SK-N-SH (cell line): ENCODE results near the gene UNC5CL. TPM values are rescaled to one million over a fixed set of nuclear protein-coding genes. Genes with fewer than 3 reads are reported as not detected.

Experiments
- CTCF ChIA-PET: fragments of 300-600, 350-600 bp; formaldehyde crosslinking; extraction: SDS; loops from one replicate; lab custom pipeline; 2021; lab: Yijun Ruan, JAX
- POLR2A ChIA-PET: fragments of 350-600 bp; sonication (Branson Sonifier 250); formaldehyde crosslinking; extraction: SDS; loops from one replicate; lab custom pipeline; 2020; ENCODE audit warnings: antibody characterized with exemption, inconsistent platforms; lab: Yijun Ruan, JAX
- DNase-seq: peaks from one replicate; pipeline ENCODE4 v3.0.0; 2012
- H2AFZ ChIP-seq: fragments of 200-600 bp; sonication (generic); 2 replicates; pipeline ENCODE4 v1.8.1; 2016; ENCODE audit warnings: antibody characterized with exemption, mild to moderate bottlenecking, low read depth
- H3F3A ChIP-seq: fragments of 200-600 bp; sonication (generic); replicated peaks from 2 replicates; pipeline ENCODE3; 2016; ENCODE audit warnings: antibody characterized with exemption, mild to moderate bottlenecking; ENCODE audit not compliant: insufficient read depth
- H3K27ac ChIP-seq, 2 experiments: fragments of 200-500 bp in 1 of 2; fragments of 200-600 bp in 1 of 2; sonication (Bioruptor generic) in 1 of 2; sonication (generic), shearing (Covaris generic) in 1 of 2; 2 replicates each; pipeline versions ENCODE4 v1.5.1 to v1.6.1; 2014 to 2016; ENCODE audit warnings: low read depth in 2 of 2, inconsistent platforms in 1 of 2, low read length in 1 of 2, mild to moderate bottlenecking in 1 of 2, mixed read lengths in 1 of 2
- H3K27me3 ChIP-seq: fragments of 200-600 bp; sonication (generic), shearing (Covaris generic); 2 replicates; pipeline ENCODE4 v1.6.1; 2016; ENCODE audit warnings: mixed run types; ENCODE audit not compliant: insufficient read depth
- H3K36me3 ChIP-seq, 2 experiments: fragments of 200-500 bp in 1 of 2; fragments of 200-600 bp in 1 of 2; sonication (Bioruptor generic) in 1 of 2; sonication (generic) in 1 of 2; replicated peaks in 1 of 2; 2 replicates each; pipeline versions ENCODE3 to v1.5.1; 2014 to 2016; ENCODE audit warnings: low read length in 1 of 2, mild to moderate bottlenecking in 1 of 2; ENCODE audit not compliant: insufficient read depth in 2 of 2, control insufficient read depth in 1 of 2
- H3K4me1 ChIP-seq, 2 experiments: fragments of 200-500 bp in 1 of 2; fragments of 200-600 bp in 1 of 2; sonication (Bioruptor generic) in 1 of 2; sonication (generic), shearing (Covaris generic) in 1 of 2; 2 replicates each; pipeline versions ENCODE4 v1.5.1 to v1.6.1; 2014 to 2016; ENCODE audit warnings: low read depth in 1 of 2, low read length in 1 of 2, mixed run types in 1 of 2; ENCODE audit not compliant: insufficient read depth in 2 of 2, control insufficient read depth in 1 of 2
- H3K4me2 ChIP-seq: fragments of 200-600 bp; sonication (generic), shearing (Covaris generic); 2 replicates; pipeline ENCODE4 v1.6.1; 2017; ENCODE audit warnings: mixed run types
- H3K4me3 ChIP-seq, 2 experiments: fragments of 200-500 bp in 1 of 2; fragments of 200-600 bp in 1 of 2; sonication (Bioruptor generic) in 1 of 2; sonication (generic), shearing (Covaris generic) in 1 of 2; 2 replicates each; pipeline versions ENCODE4 v1.5.1 to v1.8.1; 2014 to 2016; ENCODE audit warnings: low read depth in 2 of 2, inconsistent platforms in 1 of 2, low read length in 1 of 2, mild to moderate bottlenecking in 1 of 2, mixed read lengths in 1 of 2, moderate library complexity in 1 of 2
- H3K79me2 ChIP-seq: fragments of 200-600 bp; sonication (generic); 2 replicates; pipeline ENCODE4 v1.8.1; 2017; ENCODE audit warnings: mild to moderate bottlenecking; ENCODE audit not compliant: insufficient read depth
- H3K9ac ChIP-seq: fragments of 200-600 bp; sonication (generic); 2 replicates; pipeline ENCODE4 v1.6.1; 2017; ENCODE audit warnings: mixed run types
- H3K9me2 ChIP-seq: fragments of 200-600 bp; sonication (generic); 2 replicates; pipeline ENCODE4 v1.6.1; 2017; ENCODE audit warnings: mixed run types
- H3K9me3 ChIP-seq: fragments of 200-600 bp; sonication (generic); 2 replicates; pipeline ENCODE4 v1.6.1; 2017; ENCODE audit warnings: mixed run types, mild to moderate bottlenecking, moderate library complexity
- H4K20me1 ChIP-seq: fragments of 200-600 bp; sonication (generic); 2 replicates; pipeline ENCODE4 v1.6.1; 2017; ENCODE audit warnings: mild to moderate bottlenecking, mixed run types; ENCODE audit not compliant: insufficient read depth
- EP300 ChIP-seq, 2 experiments: IDR thresholded peaks; 2 replicates each; pipeline versions ENCODE4 v1.4.0 to v1.6.1; 2012; ENCODE audit warnings: borderline replicate concordance in 1 of 2, low read depth in 1 of 2, low read length in 1 of 2
- EZH2phosphoT487 ChIP-seq: fragments of 200-600 bp; sonication (generic); IDR thresholded peaks from 2 replicates; pipeline ENCODE4 v1.6.1; 2017; ENCODE audit warnings: low read depth, mixed run types, mild to moderate bottlenecking, antibody characterized with exemption, moderate library complexity, borderline replicate concordance
- GABPA ChIP-seq: IDR thresholded peaks from 2 replicates; pipeline ENCODE4 v1.4.0; 2012; ENCODE audit warnings: low read depth, mild to moderate bottlenecking
- MEF2A ChIP-seq: IDR thresholded peaks from 2 replicates; pipeline ENCODE4 v1.4.0; 2012; ENCODE audit warnings: low read depth, borderline replicate concordance
- MXI1 ChIP-seq: IDR thresholded peaks from 2 replicates; pipeline ENCODE4 v1.6.1; 2012; ENCODE audit warnings: mild to moderate bottlenecking, low read depth, low read length, improper control_type of control experiment
- NFIC ChIP-seq: IDR thresholded peaks from 2 replicates; pipeline ENCODE4 v1.4.0; 2012; ENCODE audit warnings: borderline replicate concordance
- RAD21 ChIP-seq: IDR thresholded peaks from 2 replicates; pipeline ENCODE4 v1.6.1; 2012; ENCODE audit warnings: mild to moderate bottlenecking, low read length
- REST ChIP-seq: IDR thresholded peaks from 2 replicates; pipeline ENCODE4 v1.6.1; 2012; ENCODE audit warnings: mild to moderate bottlenecking, low read depth, low read length, moderate library complexity
- RXRA ChIP-seq: IDR thresholded peaks from 2 replicates; pipeline ENCODE4 v1.4.0; 2012; ENCODE audit warnings: low read depth, mild to moderate bottlenecking, borderline replicate concordance
- TCF12 ChIP-seq: IDR thresholded peaks from 2 replicates; pipeline ENCODE4 v1.4.0; 2012
- TEAD4 ChIP-seq: IDR thresholded peaks from 2 replicates; pipeline ENCODE4 v1.4.0; 2012; ENCODE audit warnings: mild to moderate bottlenecking, borderline replicate concordance; ENCODE audit not compliant: insufficient read depth
- USF1 ChIP-seq: IDR thresholded peaks from 2 replicates; pipeline ENCODE4 v1.4.0; 2012; ENCODE audit warnings: low read depth, borderline replicate concordance
- WGBS: methylation state at CpG from one replicate; pipeline ENCODE4 v1.1.6; 2017; ENCODE audit warnings: low lambda C conversion rate; 5-methylcytosine and 5-hydroxymethylcytosine counted together
- polyA plus RNA-seq, 3 experiments: library from polyadenylated mRNA; depleted of rRNA; stranded (reverse); fragments of >200 nt; gene quantifications; 2 replicates each; pipeline ENCODE4 v1.2.3, GENCODE V29; 2012
- TF ChIP-seq, protein P1 (sequence below): IDR thresholded peaks from 2 replicates; pipeline ENCODE4; 2012

UNC5CL gene
- polyA plus RNA-seq, 1 of the 3 experiments (the other 2 are of a cell fraction): 0.10 TPM

DNA sequence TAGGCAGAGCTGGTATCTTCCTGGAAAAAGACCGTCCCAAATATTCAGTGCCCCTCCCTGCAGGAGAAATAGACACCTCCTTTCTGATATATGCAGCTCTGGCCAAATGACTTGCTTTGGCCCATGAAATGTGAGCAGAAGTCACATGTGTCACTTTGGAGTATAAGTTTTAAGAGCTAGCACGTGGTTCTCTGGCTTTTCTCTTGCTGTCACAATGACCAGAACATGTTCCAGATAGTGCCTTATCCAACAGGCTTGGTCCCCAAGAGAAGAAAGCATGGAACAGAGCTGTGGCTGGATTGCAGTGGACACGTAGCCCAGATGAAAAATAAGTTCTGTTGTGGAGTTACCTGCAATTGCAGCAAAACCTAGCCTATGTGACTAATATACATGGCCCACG, 40.4 kb downstream of the UNC5CL start:
- ChIA-PET CTCF (interaction anchor here (0.9 to 6.3 kb wide), 5 partner anchors 13 to 111 kb away, joined by 3 to 50 read pairs (median 4); no protein-coding TSS in a partner anchor), POLR2A (interaction anchor here (0.6 kb wide), 1 partner anchor 159 kb away, joined by 4 read pairs; no protein-coding TSS in a partner anchor)
- no peaks in the 10 kb centered on the region for H4K20me1 ChIP-seq
- no peak overlapping the region for H3K9ac ChIP-seq
- H2AFZ ChIP-seq: no peak overlapping the region
- no peaks in the 10 kb centered on the region for H3K36me3 ChIP-seq
- H3K4me2 ChIP-seq: no peak overlapping the region
- DNase-seq: no peak
- no peaks in the 10 kb centered on the region for H3K9me2 ChIP-seq
- no peaks in the 10 kb centered on the region; the same call in 1 of the 2 replicates for H3K27me3 ChIP-seq
- WGBS: 74% methylated on average over 4 of the region's 4 CpGs
- H3K4me3 ChIP-seq: no peak overlapping the region
- H3F3A ChIP-seq: no peaks in the 10 kb centered on the region
- H3K9me3 ChIP-seq: no peaks in the 10 kb centered on the region
- no peak overlapping the region for H3K27ac ChIP-seq
- H3K79me2 ChIP-seq: no peaks in the 10 kb centered on the region
- H3K4me1 ChIP-seq: peaks cover 7 to 13% of the 10 kb centered on the region in 2 experiments; a peak in 3 of 4 replicates
- TF ChIP-seq MXI1 (no peak), EP300 (IDR thresholded peaks at IDR 0.05; ENCODE audit: borderline replicate concordance in 1 of 2, low read depth in 1 of 2, low read length in 1 of 2) (no peak), GABPA (no peak), RXRA (no peak), REST (no peak), USF1 (no peak), TEAD4 (no peak), RAD21 (no peak), TCF12 (no peak), MEF2A (no peak), EZH2phosphoT487 (no peak), NFIC (no peak)
- TF ChIP-seq, protein P1, sequence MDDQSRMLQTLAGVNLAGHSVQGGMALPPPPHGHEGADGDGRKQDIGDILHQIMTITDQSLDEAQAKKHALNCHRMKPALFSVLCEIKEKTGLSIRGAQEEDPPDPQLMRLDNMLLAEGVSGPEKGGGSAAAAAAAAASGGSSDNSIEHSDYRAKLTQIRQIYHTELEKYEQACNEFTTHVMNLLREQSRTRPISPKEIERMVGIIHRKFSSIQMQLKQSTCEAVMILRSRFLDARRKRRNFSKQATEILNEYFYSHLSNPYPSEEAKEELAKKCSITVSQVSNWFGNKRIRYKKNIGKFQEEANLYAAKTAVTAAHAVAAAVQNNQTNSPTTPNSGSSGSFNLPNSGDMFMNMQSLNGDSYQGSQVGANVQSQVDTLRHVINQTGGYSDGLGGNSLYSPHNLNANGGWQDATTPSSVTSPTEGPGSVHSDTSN: no peak
